Measurements from ENCODE around the gene CSRP2. TPM values are rescaled to one million over a fixed set of nuclear protein-coding genes. Genes with fewer than 3 reads are reported as not detected.

Gene CSRP2
- total RNA-seq = 22.0 and 23.4 TPM in 2 replicates

GRCh38 chr12:76878899-76879709 is at the start of gene CSRP2:
Gene CSRP2, minus strand, starts transcription at chr12:76879019. Its CDS starts 12,759 bp downstream, at chr12:76866260.

Other genes starting within 250 kb of the CSRP2 start
- 10.4 and 18.1 TPM in 2 replicates for gene ZDHHC17, start 114.9 kb downstream of the CSRP2 start, total RNA-seq
- 5.2 and 9.2 TPM in 2 replicates for gene E2F7, start 186.6 kb upstream of the CSRP2 start, total RNA-seq

All from myometrial cell (primary cell).